ENCODE measurements around the gene PCBP3.
"Not testable (repeated sequence)": the region's sequence is repeated elsewhere in the genome, so short reads cannot be mapped to it uniquely, and the experiment has no call there.

PCBP3 gene

DNA sequence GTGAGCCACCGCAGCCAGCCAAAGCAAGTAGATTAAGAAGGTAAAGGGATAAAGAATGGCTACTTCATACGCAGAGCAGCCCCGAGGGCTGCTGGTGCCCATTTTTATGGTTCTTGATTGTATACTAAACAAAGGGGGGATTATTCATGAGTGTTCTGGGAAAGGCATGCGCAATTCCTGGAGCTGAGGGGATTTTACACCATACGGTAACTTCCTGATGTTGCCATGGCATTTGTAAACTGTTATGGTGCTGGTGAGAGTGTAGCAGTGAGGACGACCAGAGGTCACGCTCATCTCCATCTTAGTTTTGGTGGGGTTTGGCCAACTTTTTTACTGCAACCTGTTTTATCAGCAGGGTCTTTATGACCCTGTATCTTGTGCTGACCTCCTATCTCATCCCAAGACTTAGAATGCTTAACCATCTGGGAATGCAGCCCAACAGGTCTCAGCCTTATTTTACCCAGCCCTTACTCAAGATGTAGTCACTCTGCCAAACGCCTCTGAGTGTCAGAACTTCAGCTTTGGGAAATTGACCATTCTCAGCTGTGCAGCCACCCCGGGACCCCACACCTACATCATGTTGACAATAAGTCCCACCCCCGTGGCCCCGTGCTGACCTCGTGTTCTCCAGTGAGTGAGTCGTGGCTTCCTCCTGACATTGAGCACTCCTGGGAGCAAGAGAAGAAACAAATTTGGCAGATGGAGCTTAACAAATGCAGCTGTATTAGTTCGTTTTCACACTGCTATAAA lies 188.6 kb downstream of the PCBP3 start:
- no peak for DNase-seq

GRCh38 chr21:45832741-45833235 lies 189.3 kb downstream of the PCBP3 start:
- DNase-seq: not testable (repeated sequence)

DNA sequence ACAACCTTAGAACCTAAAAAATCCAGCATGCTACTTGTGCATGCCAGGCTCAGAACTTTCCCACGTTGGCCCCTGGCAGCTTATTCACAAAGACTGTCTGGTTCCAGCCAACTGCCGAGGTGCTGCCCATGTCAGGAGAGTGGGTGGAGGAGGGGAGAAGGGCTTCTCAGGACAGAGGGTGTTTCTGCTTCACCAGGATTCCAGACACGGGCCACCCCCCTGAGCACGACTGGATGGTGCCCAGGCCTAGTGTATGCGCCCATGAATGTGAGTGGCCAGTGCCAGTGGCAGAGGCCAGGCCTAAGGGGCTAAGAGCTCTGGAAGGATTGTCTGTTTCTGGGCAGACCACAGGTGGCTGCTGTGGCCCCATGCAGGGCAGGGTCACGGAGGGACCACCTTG lies 189.9 kb downstream of the PCBP3 start:
- no peak for DNase-seq

- no peak for DNase-seq
Measured at GRCh38 chr21:45834026-45834715, 190.6 kb downstream of the PCBP3 start.

- DNase-seq: no peak
Measured at GRCh38 chr21:45834821-45835293, 191.3 kb downstream of the PCBP3 start.

GRCh38 chr21:45835301-45836267 lies 192.1 kb downstream of the PCBP3 start:
- no peak for DNase-seq

DNA sequence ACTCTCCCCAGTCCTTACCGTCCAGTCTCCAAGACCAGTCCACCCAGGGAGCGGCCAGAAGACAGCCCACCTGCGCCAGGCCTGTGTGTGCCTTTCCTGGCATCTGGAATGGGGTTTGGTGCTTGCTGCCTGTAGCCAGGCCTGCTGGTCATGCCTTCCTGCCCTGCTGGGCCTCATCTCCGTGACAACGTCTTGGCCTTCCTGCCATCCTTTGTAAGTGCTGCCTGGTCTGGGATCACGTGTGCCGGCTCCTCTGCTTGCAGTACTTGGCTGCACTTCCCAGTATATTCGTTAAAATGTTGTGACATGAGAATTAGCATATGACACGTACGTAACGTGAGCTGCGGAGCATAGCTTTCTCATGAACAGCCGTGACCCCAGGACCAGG lies 192.7 kb downstream of the PCBP3 start:
- no peak for DNase-seq

DNA sequence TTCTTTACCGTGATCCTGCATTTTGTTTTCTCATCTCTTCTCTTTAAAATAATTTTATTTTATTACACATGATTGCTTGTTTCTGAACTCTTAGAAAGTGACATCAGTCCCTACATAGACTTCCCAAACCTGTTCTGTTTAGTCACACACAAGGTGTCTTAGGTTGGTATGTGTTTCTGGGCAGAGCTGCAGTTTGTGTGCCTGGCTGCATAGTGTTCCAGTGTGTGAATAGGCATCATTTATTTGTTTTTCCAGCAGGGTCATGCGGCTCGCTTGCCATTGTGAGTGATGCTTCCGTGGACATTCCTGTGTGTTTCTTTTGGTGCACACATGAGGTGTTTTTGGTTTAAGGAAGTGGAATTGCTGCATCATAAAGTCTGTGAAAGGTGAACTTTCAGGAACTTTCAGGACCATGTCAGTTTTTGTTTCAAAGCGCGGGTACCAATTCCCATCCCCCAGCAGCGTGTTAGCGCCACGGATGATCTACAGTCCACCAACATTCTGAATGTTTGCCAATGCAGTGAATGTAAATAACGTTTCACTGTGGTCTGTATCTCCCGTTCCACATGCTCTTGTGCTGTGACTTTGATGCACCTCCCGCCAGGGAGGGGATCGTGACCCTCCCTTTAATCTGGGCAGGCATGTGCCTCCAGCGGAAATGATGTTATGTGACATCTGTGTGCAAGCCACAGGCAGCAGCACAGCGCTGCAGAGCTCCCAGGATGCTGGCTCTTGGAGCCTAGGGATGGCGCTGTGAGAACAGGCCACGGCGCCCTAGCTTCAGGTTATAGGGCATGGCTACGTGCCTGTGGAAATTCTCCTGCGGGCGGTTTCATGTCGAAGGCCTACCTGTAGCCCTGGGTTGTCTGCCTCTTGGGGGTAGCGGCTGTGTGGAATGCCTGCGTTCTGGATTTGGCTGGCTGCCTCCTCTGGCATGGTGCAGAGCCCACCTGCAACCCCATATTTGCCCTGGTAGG lies 193.5 kb downstream of the PCBP3 start:
- DNase-seq: no peak

DNA sequence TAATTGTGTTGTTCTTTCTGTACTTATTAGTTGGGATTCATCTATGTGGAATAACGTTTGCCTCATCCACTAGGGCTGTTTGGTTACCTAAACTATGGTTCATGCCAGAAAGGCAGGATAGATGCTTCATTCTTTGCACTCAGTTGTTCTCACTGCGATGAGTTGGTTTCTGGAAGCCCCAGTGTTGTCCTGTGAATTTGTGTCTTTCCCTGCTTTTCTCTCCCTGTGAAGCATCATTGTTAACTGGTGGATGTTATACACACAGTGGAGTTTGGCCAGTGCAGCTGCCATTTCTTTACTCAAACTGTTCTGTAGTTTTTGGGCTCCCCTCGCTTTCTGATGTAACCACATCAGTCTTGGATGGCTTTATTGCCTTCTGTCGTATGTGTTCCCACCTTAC lies 194.4 kb downstream of the PCBP3 start:
- no peak for DNase-seq

- no peak for DNase-seq
Measured at GRCh38 chr21:45838634-45839033, 195.1 kb downstream of the PCBP3 start.

- DNase-seq: no peak
Measured at GRCh38 chr21:45839274-45839673, 195.7 kb downstream of the PCBP3 start.

GRCh38 chr21:45841033-45841432 lies 197.5 kb downstream of the PCBP3 start:
- no peak for DNase-seq

DNA sequence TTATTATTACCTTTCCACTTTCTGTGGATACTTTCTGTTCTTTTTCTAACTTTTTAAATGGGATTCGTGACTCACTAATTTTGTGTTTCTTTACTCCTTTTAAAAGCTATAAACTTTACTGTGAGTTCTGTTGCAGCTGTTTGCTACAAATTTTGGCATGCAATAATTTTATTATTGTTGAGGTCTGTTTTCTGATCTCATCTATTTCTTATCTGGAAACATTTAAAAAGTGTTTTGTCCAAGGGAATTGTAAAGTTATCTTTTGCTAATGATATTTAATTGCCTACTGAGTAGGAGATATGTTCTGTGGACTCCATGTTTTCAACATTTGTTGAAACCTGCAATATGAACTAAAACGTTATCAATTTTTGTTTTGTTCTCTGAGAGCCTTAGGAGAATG lies 199.9 kb downstream of the PCBP3 start:
- no peak for DNase-seq

DNA sequence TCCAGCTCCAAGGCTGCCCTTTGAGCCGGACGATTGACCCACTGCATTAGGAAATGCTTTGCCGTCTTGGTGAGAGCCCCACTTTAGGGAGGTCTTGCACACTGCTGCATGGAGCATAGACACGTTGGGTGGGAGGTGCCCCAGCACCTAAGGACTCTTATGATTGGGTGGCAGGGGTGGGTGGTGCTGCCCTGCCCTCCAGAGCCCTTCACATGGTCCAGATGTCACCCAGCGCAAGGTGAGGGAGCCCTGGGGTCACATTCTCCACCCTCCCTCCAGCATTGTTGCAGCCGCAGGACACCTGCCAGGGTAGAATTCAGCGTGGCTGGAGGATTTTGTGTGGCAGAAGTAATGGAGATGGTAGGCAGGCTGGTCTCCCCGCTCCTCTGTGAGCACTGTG lies 200.7 kb downstream of the PCBP3 start:
- DNase-seq: no peak

GRCh38 chr21:45845063-45845769 lies 201.7 kb downstream of the PCBP3 start:
- DNase-seq: no peak

GRCh38 chr21:45845770-45846090 lies 202.2 kb downstream of the PCBP3 start:
- DNase-seq: no peak

DNA sequence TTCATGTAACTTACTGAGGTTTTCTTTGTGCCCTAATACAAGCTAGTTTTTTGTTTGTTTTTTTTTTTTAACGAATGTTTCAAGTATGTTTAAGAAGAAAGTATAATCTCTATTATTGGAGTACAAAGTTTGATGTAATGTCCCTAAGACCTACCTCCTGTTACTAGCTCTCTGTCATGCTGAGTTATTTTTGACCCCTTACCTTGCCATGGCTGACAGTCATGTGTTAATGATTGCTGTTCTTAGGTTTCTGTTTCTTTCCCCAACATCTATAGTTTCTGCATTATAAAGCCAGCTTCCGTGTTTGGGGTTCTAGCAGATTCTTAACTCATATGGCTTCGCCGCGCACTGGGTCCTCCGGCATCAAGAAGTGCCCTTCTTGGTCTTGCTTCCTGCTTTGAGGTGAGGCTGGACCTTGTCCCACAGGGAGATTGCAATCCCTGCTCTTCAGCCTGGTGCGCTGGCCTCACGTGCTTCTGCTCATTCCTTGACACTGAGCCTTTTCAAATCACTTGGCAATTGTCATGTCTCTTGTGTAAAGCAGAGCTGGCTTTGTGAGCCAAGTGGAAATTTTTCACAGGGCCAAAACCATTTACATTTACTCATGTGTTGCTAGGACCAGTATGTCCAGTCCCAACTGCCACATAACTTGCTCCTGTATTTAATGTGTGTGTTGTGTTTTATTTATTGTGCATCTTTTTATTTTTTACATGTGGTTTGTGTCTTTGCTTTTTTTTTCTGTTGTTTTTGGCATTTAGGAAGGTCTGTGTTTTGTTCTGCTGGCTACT lies 203.0 kb downstream of the PCBP3 start:
- no peak for DNase-seq

- no peak for DNase-seq
Measured at GRCh38 chr21:45847870-45848269, 204.3 kb downstream of the PCBP3 start.

DNA sequence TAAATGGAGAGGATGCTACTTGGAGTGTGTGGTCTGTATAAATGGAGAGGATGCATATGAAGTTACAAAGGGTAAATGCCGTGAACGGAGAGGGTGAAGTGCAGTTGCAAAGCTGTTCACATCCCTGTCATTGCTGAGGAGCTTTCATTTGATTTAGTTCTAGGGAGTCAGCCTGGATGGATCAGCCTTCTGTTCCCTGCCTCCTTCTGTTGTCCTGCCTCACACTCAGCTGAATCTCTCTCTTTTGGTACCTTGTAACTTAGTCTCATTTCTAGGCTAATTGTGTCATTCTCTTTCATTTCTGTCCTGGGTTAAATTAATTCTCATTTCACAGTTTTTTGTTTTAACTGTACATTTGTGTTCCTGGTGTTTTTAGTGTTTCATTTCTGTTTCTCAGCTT lies 204.8 kb downstream of the PCBP3 start:
- DNase-seq: no peak

DNA sequence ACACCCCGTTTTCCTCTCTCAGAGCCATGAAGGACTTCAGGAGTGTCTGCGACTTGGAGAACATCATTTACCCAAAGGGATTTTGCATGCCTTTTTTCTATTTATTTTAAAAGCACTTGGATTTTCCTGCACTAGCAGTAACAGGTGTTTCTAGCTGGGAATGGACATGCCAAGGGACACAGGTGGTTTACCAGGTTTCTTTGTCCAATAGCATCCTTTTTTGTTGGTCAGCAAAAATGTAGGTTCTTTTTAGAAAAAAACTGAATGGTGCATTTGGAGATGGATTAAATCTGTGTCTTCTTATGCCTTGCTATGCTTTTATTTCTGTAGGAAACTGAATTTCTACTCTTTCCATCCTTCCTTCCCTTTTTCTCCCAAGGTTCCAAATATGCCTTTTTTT lies 205.3 kb downstream of the PCBP3 start:
- DNase-seq: no peak

Measured in T-helper 9 cell (primary cell).